Endodermal cell (in vitro differentiated cells): ENCODE measurements around the gene RARG. TPM values are rescaled to one million over a fixed set of nuclear protein-coding genes. Genes with fewer than 3 reads are reported as not detected.
A peak's percentile ranks its signal among the peaks of the same experiment; 100 is the strongest.

Source experiments
- DNase-seq: peaks from one replicate; pipeline ENCODE4 v3.0.0-alpha.2; 2017
- H3K27ac ChIP-seq: 2 replicates; pipeline ENCODE4 v1.5.1; 2013; ENCODE audit warnings: mild to moderate bottlenecking, low read depth, low read length, moderate library complexity
- H3K27me3 ChIP-seq: 2 replicates; pipeline ENCODE4 v1.6.1; 2013; ENCODE audit warnings: mild to moderate bottlenecking, low read length, moderate library complexity; ENCODE audit not compliant: insufficient read depth, control insufficient read depth, poor library complexity, severe bottlenecking
- H3K36me3 ChIP-seq: 2 replicates; pipeline ENCODE4 v1.7.0; 2013; ENCODE audit warnings: mild to moderate bottlenecking, low read length, moderate library complexity; ENCODE audit not compliant: control insufficient read depth, insufficient read depth
- H3K4me1 ChIP-seq: one replicate; pipeline ENCODE4 v1.7.0; 2013; ENCODE audit warnings: low read length; ENCODE audit not compliant: control insufficient read depth, insufficient read depth
- H3K4me3 ChIP-seq: 2 replicates; pipeline ENCODE4 v1.5.1; 2013; ENCODE audit warnings: mild to moderate bottlenecking, low read length, moderate library complexity
- H3K9ac ChIP-seq: 2 replicates; pipeline ENCODE4 v1.6.1; 2013; ENCODE audit warnings: mild to moderate bottlenecking, low read length, moderate library complexity; ENCODE audit not compliant: poor library complexity, severe bottlenecking; ENCODE audit errors: extremely low read depth
- H3K9me3 ChIP-seq: 2 replicates; pipeline ENCODE4 v1.6.1; 2013; ENCODE audit warnings: mild to moderate bottlenecking, low read length, moderate library complexity; ENCODE audit not compliant: control insufficient read depth
- H3K27ac Mint-ChIP-seq: 2 replicates; pipeline ENCODE4 v1.8.0; 2020; ENCODE audit warnings: mixed read lengths
- H3K27me3 Mint-ChIP-seq: 2 replicates; pipeline ENCODE4 v1.8.0; 2021; ENCODE audit warnings: mild to moderate bottlenecking, mixed read lengths; ENCODE audit not compliant: insufficient read depth
- H3K36me3 Mint-ChIP-seq: 2 replicates; pipeline ENCODE4 v1.8.0; 2020; ENCODE audit warnings: low read depth, mixed read lengths
- H3K4me1 Mint-ChIP-seq: 2 replicates; pipeline ENCODE4 v1.8.0; 2020; ENCODE audit warnings: mixed read lengths
- H3K4me3 Mint-ChIP-seq: 2 replicates; pipeline ENCODE4 v1.8.0; 2020; ENCODE audit warnings: mild to moderate bottlenecking, moderate library complexity, mixed read lengths
- H3K9me3 Mint-ChIP-seq: 2 replicates; pipeline ENCODE4 v1.8.0; 2020; ENCODE audit warnings: mild to moderate bottlenecking, mixed read lengths
- CTCF ChIP-seq: fragments of 200-600 bp; sonication (generic); conservative IDR thresholded peaks from 2 replicates; pipeline ENCODE4 v1.5.0; 2021; ENCODE audit warnings: antibody characterized with exemption, mild to moderate bottlenecking
- WGBS, 2 experiments: methylation state at CpG; one replicate each; pipeline versions ENCODE4 v1.1.5 to v1.1.7; 2013; ENCODE audit warnings: missing lambda C conversion rate in 2 of 2, mixed read lengths in 1 of 2; ENCODE audit not compliant: insufficient coverage in 1 of 2, insufficient read length in 1 of 2; 5-methylcytosine and 5-hydroxymethylcytosine counted together
- total RNA-seq, 2 donors: library from RNA; stranded (reverse); fragmentation: NEBNext Ultra II Directional in 1 of 2; extraction: Animal tissue kit (Norgen Biotek cat#: 25700) in 1 of 2; gene quantifications; 2 replicates in 1 of 2; 3 replicates in 1 of 2; pipeline ENCODE4 v1.2.1, GENCODE V29; 2021

The RARG gene
- total RNA-seq, 2 donors from 2014 or later = 19.5 to 26.8 TPM

GRCh38 chr12:53225635-53226424 lies 6.2 kb downstream of the RARG start:
- H3K27me3 Mint-ChIP-seq = peaks cover 24% of the 10 kb centered on the region
- H3K4me3 Mint-ChIP-seq = no peak overlapping the region
- no peaks in the 10 kb centered on the region for H3K9me3 Mint-ChIP-seq
- peaks cover 11% of the 10 kb centered on the region for H3K4me1 ChIP-seq
- peak; percentile 74 for DNase-seq
- H3K36me3 ChIP-seq = no peaks in the 10 kb centered on the region
- peaks cover 46% of the 10 kb centered on the region for H3K4me1 Mint-ChIP-seq
- no peak overlapping the region for H3K27ac Mint-ChIP-seq
- no peak overlapping the region for H3K27ac ChIP-seq
- no peak overlapping the region for H3K4me3 ChIP-seq
- TF ChIP-seq CTCF = no peak
- whole genome bisulfite sequencing, 2 experiments = 85 to 97% methylated on average over 6 to 8 of the region's 10 CpGs
- H3K36me3 Mint-ChIP-seq = peaks cover 4% of the 10 kb centered on the region
- no peak overlapping the region for H3K9ac ChIP-seq
- no peaks in the 10 kb centered on the region for H3K27me3 ChIP-seq
- H3K9me3 ChIP-seq = no peaks in the 10 kb centered on the region

- Histone ChIP-seq H3K9me3 (no peaks in the 10 kb centered on the region), H3K9ac (no peak overlapping the region), H3K27ac (no peak overlapping the region), H3K4me3 (no peak overlapping the region), H3K36me3 (no peaks in the 10 kb centered on the region), H3K27me3 (no peaks in the 10 kb centered on the region), H3K4me1 (peaks cover 11% of the 10 kb centered on the region)
- DNase-seq = peak; percentile 57
- 89 to 90% methylated on average over 9 to 10 of the region's 10 CpGs for WGBS, 2 experiments
- Mint-ChIP-seq H3K4me1 (peaks cover 44% of the 10 kb centered on the region), H3K4me3 (peak overlapping the region; percentile 28), H3K36me3 (peaks cover 4% of the 10 kb centered on the region), H3K9me3 (no peaks in the 10 kb centered on the region), H3K27ac (no peak overlapping the region), H3K27me3 (peaks cover 20% of the 10 kb centered on the region)
- TF ChIP-seq CTCF = no peak
These were observed 6.9 kb downstream of the RARG start for GRCh38 chr12:53224897-53225634.

- Histone ChIP-seq H3K27me3 (peaks cover 6% of the 10 kb centered on the region), H3K4me3 (no peak overlapping the region), H3K9me3 (no peaks in the 10 kb centered on the region), H3K36me3 (no peaks in the 10 kb centered on the region), H3K9ac (no peak overlapping the region), H3K27ac (no peak overlapping the region), H3K4me1 (peaks cover 11% of the 10 kb centered on the region)
- Mint-ChIP-seq H3K36me3 (peaks cover 4% of the 10 kb centered on the region), H3K4me1 (peaks cover 43% of the 10 kb centered on the region), H3K9me3 (no peaks in the 10 kb centered on the region), H3K27me3 (peaks cover 22% of the 10 kb centered on the region), H3K27ac (peak overlapping the region; percentile 74), H3K4me3 (peak overlapping the region; percentile 28)
- 52 to 56% methylated on average over 4 to 11 of the region's 11 CpGs for WGBS, 2 experiments
- peak; percentile 78 for TF ChIP-seq CTCF
- DNase-seq = peak; percentile 95
These were observed 7.7 kb downstream of the RARG start for GRCh38 chr12:53224061-53224896.
